ENCODE measurements around the gene SLA2.
"Not testable (repeated sequence)": the region's sequence is repeated elsewhere in the genome, so short reads cannot be mapped to it uniquely, and the experiment has no call there.

Gene SLA2

GRCh38 chr20:36645998-36646397 is at the start of gene SLA2:
Gene SLA2, minus strand, starts transcription at chr20:36646196. Its CDS starts 4,861 bp downstream, at chr20:36641335.
- DNase-seq: no peak

- not testable (repeated sequence) for DNase-seq
Observed at GRCh38 chr20:36695467-36695866, 49.5 kb upstream of the SLA2 start.

GRCh38 chr20:36688630-36689029 is 42.6 kb upstream of the SLA2 start:
- DNase-seq: no peak

GRCh38 chr20:36687850-36688249 is 41.9 kb upstream of the SLA2 start:
- no peak for DNase-seq

- no peak for DNase-seq
Observed at GRCh38 chr20:36686944-36687343, 40.9 kb upstream of the SLA2 start.

GRCh38 chr20:36686504-36686903 is 40.5 kb upstream of the SLA2 start:
- DNase-seq: no peak

GRCh38 chr20:36684747-36685146 is 38.8 kb upstream of the SLA2 start:
- DNase-seq: no peak

GRCh38 chr20:36682311-36682710 is 36.3 kb upstream of the SLA2 start:
- DNase-seq: no peak

GRCh38 chr20:36677422-36677771 is 31.4 kb upstream of the SLA2 start:
- no peak for DNase-seq

GRCh38 chr20:36676701-36677421 is 30.9 kb upstream of the SLA2 start:
- no peak for DNase-seq

GRCh38 chr20:36675545-36675944 is 29.5 kb upstream of the SLA2 start:
- not testable (repeated sequence) for DNase-seq

- DNase-seq: no peak
Observed at GRCh38 chr20:36672991-36673390, 27.0 kb upstream of the SLA2 start.

- no peak for DNase-seq
Observed at GRCh38 chr20:36670665-36671357, 24.8 kb upstream of the SLA2 start.

- DNase-seq: no peak
Observed at GRCh38 chr20:36666181-36666740, 20.3 kb upstream of the SLA2 start.

- DNase-seq: no peak
Observed at GRCh38 chr20:36663031-36663430, 17.0 kb upstream of the SLA2 start.

GRCh38 chr20:36658300-36658699 is 12.3 kb upstream of the SLA2 start:
- DNase-seq: no peak

- DNase-seq: no peak
Observed at GRCh38 chr20:36656733-36657132, 10.7 kb upstream of the SLA2 start.

- DNase-seq: no peak
Observed at GRCh38 chr20:36655004-36655403, 9.0 kb upstream of the SLA2 start.

GRCh38 chr20:36654506-36654905 is 8.5 kb upstream of the SLA2 start:
- no peak for DNase-seq

GRCh38 chr20:36653456-36653855 is 7.5 kb upstream of the SLA2 start:
- DNase-seq: no peak

- DNase-seq: no peak
Observed at GRCh38 chr20:36647196-36648121, 1.5 kb upstream of the SLA2 start.

GRCh38 chr20:36646678-36647077 is 682 bp upstream of the SLA2 start:
- no peak for DNase-seq

GRCh38 chr20:36645353-36645752 is 643 bp downstream of the SLA2 start:
- DNase-seq: no peak

All from NCI-H1694 (cell line).